Endothelial cell of umbilical vein (primary cell): Measurements from ENCODE around the gene TNIP1. TPM values are rescaled to one million over a fixed set of nuclear protein-coding genes. Genes with fewer than 3 reads are reported as not detected.

Experiments used
- BruUV-seq: library from RNA; stranded (reverse); fragments of 400-500 nt; replicated peaks from 2 replicates; lab custom pipeline; 2021; lab: Mats Ljungman, UMichigan
- CTCF ChIA-PET: fragments of 300-600, 350-600 bp; sonication (Branson Sonifier 250); formaldehyde crosslinking; loops from one replicate; lab custom pipeline; 2021; ENCODE audit warnings: antibody characterized with exemption, inconsistent platforms; lab: Charles Lee
- POLR2A ChIA-PET: fragments of 300-600, 350-600 bp; sonication (Branson Sonifier 250); formaldehyde crosslinking; loops from one replicate; lab custom pipeline; 2021; ENCODE audit warnings: antibody characterized with exemption, inconsistent platforms; lab: Charles Lee
- DNase-seq: peaks from one replicate; pipeline ENCODE4 v3.0.0-alpha.2; 2011; ENCODE audit warnings: low read depth, low spot score
- FAIRE-seq: peaks from 2 replicates; lab custom pipeline; 2011; peaks lifted over from hg19 to GRCh38; lab: Jason Lieb, UNC
- H2AFZ ChIP-seq: 2 replicates; pipeline ENCODE4 v1.6.0; 2012; ENCODE audit warnings: low read depth, low read length, control low read depth, inconsistent platforms
- H3K27ac ChIP-seq: 2 replicates; pipeline ENCODE4 v1.5.1; 2011; ENCODE audit warnings: low read depth, mild to moderate bottlenecking, control low read depth, low read length, moderate library complexity; ENCODE audit not compliant: insufficient read depth
- H3K27me3 ChIP-seq, 2 experiments: 2 replicates each; pipeline versions ENCODE4 v1.6.0 to v1.6.1; 2011; ENCODE audit warnings: low read length in 2 of 2, mixed read lengths in 1 of 2; ENCODE audit not compliant: control insufficient read depth in 2 of 2, insufficient read depth in 2 of 2
- H3K36me3 ChIP-seq, 2 experiments: 2 replicates in 1 of 2; 3 replicates in 1 of 2; pipeline ENCODE4 v1.5.1; 2011; ENCODE audit warnings: low read length in 2 of 2, mild to moderate bottlenecking in 1 of 2, moderate library complexity in 1 of 2; ENCODE audit not compliant: control insufficient read depth in 2 of 2, insufficient read depth in 2 of 2; ENCODE audit errors: extremely low read depth in 1 of 2
- H3K4me1 ChIP-seq: 3 replicates; pipeline ENCODE4 v1.5.1; 2011; ENCODE audit warnings: mild to moderate bottlenecking, low read length; ENCODE audit not compliant: control insufficient read depth, insufficient read depth; ENCODE audit errors: extremely low read depth
- H3K4me2 ChIP-seq: 2 replicates; pipeline ENCODE4 v1.6.1; 2011; ENCODE audit warnings: low read length, control low read depth, mixed read lengths; ENCODE audit not compliant: insufficient read depth
- H3K4me3 ChIP-seq, 3 experiments: fragments of 200-600 bp in 1 of 3; sonication (generic), shearing (Covaris generic) in 1 of 3; replicated peaks in 1 of 3; 2 replicates each; pipeline ENCODE4 v1.5.1; 2011 to 2016; ENCODE audit warnings: control low read depth in 3 of 3, low read length in 3 of 3, mild to moderate bottlenecking in 2 of 3, inconsistent platforms in 1 of 3, low read depth in 1 of 3, moderate library complexity in 1 of 3; ENCODE audit not compliant: insufficient read depth in 1 of 3
- H3K79me2 ChIP-seq: 2 replicates; pipeline ENCODE4 v1.6.0; 2012; ENCODE audit warnings: low read length, inconsistent platforms; ENCODE audit not compliant: control insufficient read depth, insufficient read depth
- H3K9ac ChIP-seq: replicated peaks from 2 replicates; pipeline ENCODE3; 2011; ENCODE audit warnings: low read length, control low read depth; ENCODE audit not compliant: insufficient read depth; ENCODE audit errors: extremely low read depth
- H3K9me1 ChIP-seq: replicated peaks from 3 replicates; pipeline ENCODE4 v1.6.0; 2011; ENCODE audit warnings: mild to moderate bottlenecking, low read length; ENCODE audit not compliant: control insufficient read depth, insufficient read depth; ENCODE audit errors: extremely low read depth
- H3K9me3 ChIP-seq: replicated peaks from 2 replicates; pipeline ENCODE4 v1.5.1; 2012; ENCODE audit warnings: low read length, inconsistent platforms; ENCODE audit not compliant: control insufficient read depth, insufficient read depth
- H4K20me1 ChIP-seq: replicated peaks from 2 replicates; pipeline ENCODE3; 2011; ENCODE audit warnings: mild to moderate bottlenecking, low read length; ENCODE audit not compliant: control insufficient read depth, insufficient read depth; ENCODE audit errors: extremely low read depth
- CTCF ChIP-seq, 2 donors: IDR thresholded peaks; 1 replicate in 1 of 2; 2 replicates in 1 of 2; pipeline ENCODE4 v1.5.1; 2011; ENCODE audit warnings: low read length in 2 of 2, mild to moderate bottlenecking in 2 of 2, moderate library complexity in 2 of 2, control low read depth in 1 of 2, inconsistent platforms in 1 of 2, low read depth in 1 of 2; ENCODE audit not compliant: insufficient read depth in 1 of 2; ENCODE audit errors: extremely low read depth in 1 of 2
- EZH2 ChIP-seq: IDR thresholded peaks from 2 replicates; pipeline ENCODE4 v1.6.1; 2012; ENCODE audit warnings: borderline replicate concordance, low read depth, mild to moderate bottlenecking, moderate library complexity, low read length, inconsistent platforms; ENCODE audit not compliant: severe bottlenecking
- FOS ChIP-seq: IDR thresholded peaks from 2 replicates; pipeline ENCODE4 v1.6.1; 2011; ENCODE audit warnings: mild to moderate bottlenecking, low read length, moderate library complexity, borderline replicate concordance; ENCODE audit not compliant: insufficient read depth
- MAX ChIP-seq: IDR thresholded peaks from 2 replicates; pipeline ENCODE4 v1.6.1; 2011; ENCODE audit not compliant: insufficient read depth, insufficient read length
- MYC ChIP-seq: IDR thresholded peaks from one replicate; pipeline ENCODE4 v1.6.1; 2011; ENCODE audit warnings: mild to moderate bottlenecking, low read depth, low read length
- POLR2A ChIP-seq: IDR thresholded peaks from 2 replicates; pipeline ENCODE4 v1.6.1; 2012; ENCODE audit warnings: low read depth, mild to moderate bottlenecking, control low read depth, low read length
- dilution Hi-C: fragments of 300-500 bp; cut with MboI; formaldehyde crosslinking; loops from one replicate; pipeline ENCODE4 v1.15.0; 2019; ENCODE audit warnings: low sequenced_read_pairs; ENCODE audit not compliant: extremely low pct_ligation_motif_present
- intact Hi-C: fragments of 100-400 bp; cut with micrococcal nuclease; formaldehyde crosslinking; loops from one replicate; pipeline ENCODE4 v1.10.0; 2022
- polyA plus RNA-seq, 4 experiments: library from polyadenylated mRNA; depleted of rRNA in 3 of 4; stranded (reverse) in 3 of 4; unstranded in 1 of 4; fragments of >200 nt; gene quantifications; 2 replicates each; pipeline versions ENCODE4 v1.2.1 to v1.2.3, GENCODE V29; 2011 to 2012; ENCODE audit warnings: missing spikeins in 1 of 4
- total RNA-seq: library from RNA; stranded (reverse); gene quantifications from 2 replicates; pipeline ENCODE4 v1.2.3, GENCODE V29; 2021

Gene TNIP1
- total and polyA plus RNA-seq, 2 donors (not counting 3 experiments of a cell fraction or from before 2014, with no cell fraction given) = 43.0 to 96.8 TPM

- ChIA-PET CTCF (interaction anchor here (1.5 kb wide), 1 partner anchor 19 kb away, joined by 10 read pairs; no protein-coding TSS in a partner anchor), POLR2A (no interaction called here)
- no peak overlapping the region for H3K4me2 ChIP-seq
- FAIRE-seq (no peak), DNase-seq (no peak)
- H4K20me1 ChIP-seq = no peaks in the 10 kb centered on the region
- TF ChIP-seq MYC (no peak), EZH2 (no peak), FOS (no peak), POLR2A (no peak), CTCF (IDR thresholded peaks at IDR 0.05; ENCODE audit: extremely low read depth in 1 of 2, insufficient read depth in 1 of 2, low read depth in 1 of 2, low read length in 2 of 2) (no peak), MAX (no peak)
- H3K27ac ChIP-seq = no peak overlapping the region
- H3K9me3 ChIP-seq = no peaks in the 10 kb centered on the region
- H3K27me3 ChIP-seq = no peaks in the 10 kb centered on the region
- intact Hi-C loops (no loop called here), dilution Hi-C loops (loop anchor here (10.0 kb wide), 1 partner anchor 55 kb away; the partner anchor contains the start of gene TNIP1)
- H3K9me1 ChIP-seq = no peaks in the 10 kb centered on the region
- no peaks in the 10 kb centered on the region for H3K79me2 ChIP-seq
- H3K4me1 ChIP-seq = no peaks in the 10 kb centered on the region
- no peak overlapping the region for H3K9ac ChIP-seq
- peaks cover 6 to 42% of the 10 kb centered on the region in 2 experiments for H3K36me3 ChIP-seq
- H2AFZ ChIP-seq = no peak overlapping the region
- BruUV-seq = TSS peak; percentile 96
- no peak overlapping the region for H3K4me3 ChIP-seq
Observed at GRCh38 chr5:151030056-151030336, 50.8 kb downstream of the TNIP1 start.
